Cortex of kidney (tissue), 1 donor: ENCODE data around the gene PREB.

Experiments used
- DNase-seq: peaks from one replicate; lab custom pipeline; 2025; lab: John Stamatoyannopoulos, UW

Gene PREB

DNA sequence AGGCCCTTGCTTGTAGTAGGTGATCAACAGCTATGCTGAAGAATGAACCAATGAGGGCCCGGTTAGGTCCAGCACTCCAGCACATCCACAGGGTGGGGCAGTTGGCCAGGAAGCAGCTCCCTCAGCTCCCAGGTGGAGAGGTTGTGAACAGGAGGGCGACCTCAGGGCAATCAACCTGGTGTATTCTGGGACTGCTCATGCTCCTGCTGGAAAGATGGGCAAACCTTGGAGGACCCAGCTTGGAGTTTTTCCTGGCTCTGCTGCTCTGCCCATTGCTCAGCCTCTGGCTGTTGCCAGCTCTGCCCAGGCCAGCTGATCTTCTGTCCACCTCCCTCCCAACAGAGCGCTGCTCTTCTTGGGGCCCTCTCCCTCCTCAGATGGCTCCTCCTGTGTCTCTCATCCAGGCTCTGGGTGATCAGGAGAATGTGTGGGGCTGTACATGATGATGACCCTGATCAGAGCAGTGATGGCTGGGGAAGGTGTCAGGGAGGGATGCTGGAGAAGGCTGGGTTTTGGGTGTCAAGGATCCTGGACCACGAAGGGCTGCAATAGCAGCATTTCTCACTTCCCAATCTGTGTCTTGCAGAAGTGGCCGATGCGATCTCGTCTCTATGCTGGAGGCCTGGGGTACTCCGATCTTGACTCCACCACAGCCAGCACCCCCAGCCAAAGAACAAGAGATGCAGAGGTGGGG lies 17.8 kb upstream of the PREB start:
- no peak for DNase-seq

GRCh38 chr2:27150639-27151230 lies 16.3 kb upstream of the PREB start:
- no peak for DNase-seq

- DNase-seq = no peak
These were observed 15.4 kb upstream of the PREB start for GRCh38 chr2:27149570-27150405.

DNA sequence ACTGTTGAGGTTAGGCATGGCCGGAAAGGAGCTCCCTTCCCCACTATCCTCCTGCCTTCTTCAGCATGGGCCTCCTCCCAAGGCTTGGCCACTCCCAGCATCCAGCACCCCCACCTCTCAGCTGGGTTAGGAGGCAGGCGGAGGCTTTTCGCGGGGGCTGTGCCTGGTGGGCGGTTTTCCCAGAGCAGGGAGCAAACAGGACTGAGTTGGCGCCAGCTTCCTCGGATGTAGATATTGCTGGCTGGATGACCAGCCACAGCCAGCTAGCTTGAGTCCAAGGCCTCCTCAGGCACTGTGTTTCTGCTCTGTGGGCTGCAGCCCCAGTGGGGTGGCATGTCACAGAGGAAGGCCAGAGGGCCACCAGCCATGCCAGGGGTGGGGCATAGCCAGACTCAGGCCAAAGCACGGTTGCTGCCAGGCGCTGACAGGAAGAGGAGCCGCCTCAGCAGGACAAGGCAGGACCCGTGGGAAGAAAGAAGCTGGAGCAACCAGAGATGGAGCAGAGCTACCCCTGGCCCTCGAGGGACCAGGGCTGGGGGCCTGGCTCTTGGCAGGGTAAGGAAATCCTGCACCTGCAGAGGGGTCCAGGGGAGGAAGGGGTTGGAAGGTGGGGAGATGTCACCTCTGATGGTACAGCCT lies 14.5 kb upstream of the PREB start, which contains the start of gene TCF23:
Gene TCF23 (plus strand): TSS at position 204 of the 639 bp plus-strand sequence. CDS start 130 bp downstream, at position 334.
- DNase-seq = no peak

GRCh38 chr2:27147935-27148334 lies 13.5 kb upstream of the PREB start:
- no peak for DNase-seq

- DNase-seq = no peak
These were observed 11.2 kb upstream of the PREB start for GRCh38 chr2:27145682-27146081.

DNA sequence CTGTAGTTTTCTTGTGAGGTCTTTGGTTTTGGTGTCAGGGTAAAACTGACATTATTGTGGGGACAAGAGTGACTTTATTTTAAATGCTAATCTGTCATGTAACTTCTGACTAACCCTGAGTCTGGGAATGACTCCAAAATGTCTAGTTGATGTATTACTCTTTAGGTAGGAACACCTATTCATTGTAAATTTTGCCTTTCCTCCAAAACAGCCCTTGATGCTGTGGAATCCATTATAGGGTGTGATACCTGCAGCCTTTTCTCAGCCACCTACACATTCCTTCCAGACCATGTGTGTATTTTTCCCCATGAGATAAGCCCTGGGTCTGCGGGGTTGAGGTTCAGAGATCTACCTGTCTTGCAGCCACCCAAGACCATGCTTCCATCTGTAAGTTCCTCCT lies 8.8 kb upstream of the PREB start:
- no peak for DNase-seq

- no peak for DNase-seq
These were observed 4.9 kb upstream of the PREB start, which contains the start of gene PRR30 for GRCh38 chr2:27139310-27139709. TSS of gene PRR30 (minus strand) at chr2:27139410. CDS start at chr2:27138329, 1,081 bp downstream.

- DNase-seq = no peak
These were observed 3.7 kb upstream of the PREB start for GRCh38 chr2:27138111-27138510.

GRCh38 chr2:27137322-27137935 lies 3.0 kb upstream of the PREB start:
- DNase-seq = no peak

DNA sequence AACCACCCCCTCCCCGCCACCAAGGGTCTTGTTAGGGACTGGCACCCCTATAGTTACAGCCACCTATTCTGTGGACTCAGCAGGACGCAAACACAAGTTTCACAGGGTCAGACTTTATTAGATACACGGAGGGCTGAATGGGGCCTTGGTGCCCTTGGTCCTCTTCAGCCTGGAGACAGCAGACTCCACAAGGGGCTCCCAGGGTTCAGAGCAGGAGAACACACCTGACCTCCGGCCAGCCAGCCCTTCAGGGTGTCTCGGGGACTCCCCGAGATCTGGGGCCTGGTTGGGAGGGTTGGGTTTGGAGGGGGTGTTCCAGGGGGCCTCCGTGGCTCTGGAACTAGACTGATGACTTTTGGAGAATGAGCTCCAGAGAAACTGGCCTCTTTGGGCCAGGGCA lies 2.3 kb upstream of the PREB start:
- DNase-seq = no peak

GRCh38 chr2:27135478-27135955 lies 1.1 kb upstream of the PREB start:
- DNase-seq = no peak

DNA sequence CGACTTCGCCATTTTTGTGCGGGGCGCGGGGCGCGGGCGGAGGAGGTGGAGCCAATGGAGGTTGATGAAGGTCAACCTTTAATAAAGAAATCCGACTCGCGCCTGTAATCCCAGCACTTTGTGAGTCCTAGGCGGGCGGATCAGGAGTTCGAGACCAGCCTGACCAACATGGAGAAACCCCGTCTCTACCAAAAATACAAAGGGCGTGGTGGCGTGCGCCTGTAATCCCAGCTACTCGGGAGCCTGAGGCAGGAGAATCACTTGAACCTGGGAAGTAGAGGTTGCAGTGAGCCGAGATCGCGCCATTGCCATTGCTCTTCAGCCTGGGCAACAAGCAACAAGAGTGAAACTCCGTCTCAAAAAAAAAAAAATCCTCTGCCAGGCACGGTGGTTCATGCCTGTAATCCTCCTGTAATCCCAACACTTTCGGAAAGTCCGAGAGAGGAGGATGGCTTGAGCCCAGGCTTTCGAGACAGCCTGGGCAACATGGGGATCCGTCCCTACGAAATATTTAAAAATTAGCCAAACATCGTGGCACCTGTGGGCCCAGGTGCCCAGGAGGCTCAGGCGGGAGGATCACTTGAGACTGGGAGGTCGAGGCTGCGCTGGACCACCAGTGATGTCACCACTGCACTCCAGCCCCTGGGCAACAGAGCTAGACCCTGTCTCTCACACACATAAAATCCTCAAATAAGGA lies 493 bp upstream of the PREB start:
- DNase-seq = no peak

DNA sequence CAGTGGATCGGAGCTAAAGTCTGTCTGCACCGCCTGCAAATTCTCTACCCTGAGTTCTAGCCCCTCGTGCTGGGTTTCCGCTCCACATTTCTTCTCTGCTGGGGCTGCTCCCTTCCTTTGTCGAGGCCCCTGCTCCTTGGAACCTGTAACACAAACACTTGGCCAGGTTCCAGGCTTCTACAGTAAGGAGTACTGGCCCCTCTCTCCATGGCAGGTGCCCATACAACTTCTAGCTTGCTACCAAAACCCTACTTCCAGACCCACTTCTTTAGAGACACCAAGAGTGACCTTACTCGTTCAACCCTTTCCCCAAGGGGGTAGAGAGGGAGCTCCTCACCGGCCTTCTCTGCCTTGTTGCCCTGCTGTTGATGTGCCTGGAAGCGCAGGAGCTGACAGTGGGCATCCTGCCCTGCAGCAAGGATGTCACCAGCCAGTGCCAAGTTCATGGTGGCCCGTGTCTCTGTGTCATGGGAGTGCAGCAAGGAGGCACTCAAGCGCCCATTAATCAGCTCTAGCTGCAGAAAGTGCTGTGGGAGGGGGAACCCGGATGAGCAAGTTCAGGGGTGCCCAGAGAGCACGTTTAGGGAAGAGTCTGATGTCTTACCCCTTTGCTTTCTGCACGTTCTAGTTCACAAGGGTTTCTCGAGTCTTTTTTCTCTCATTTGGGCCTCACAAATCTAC lies 1.1 kb downstream of the PREB start:
- DNase-seq = no peak

GRCh38 chr2:27131429-27131828 lies 3.0 kb downstream of the PREB start:
- DNase-seq = no peak

GRCh38 chr2:27130396-27130795 lies 4.0 kb downstream of the PREB start:
- DNase-seq = no peak

GRCh38 chr2:27128668-27129571 lies 5.5 kb downstream of the PREB start:
- no peak for DNase-seq

GRCh38 chr2:27127883-27128667 lies 6.4 kb downstream of the PREB start:
- no peak for DNase-seq

- DNase-seq = no peak
These were observed 8.2 kb downstream of the PREB start for GRCh38 chr2:27126252-27126710.
